ENCODE measurements around the gene CMTM5. TPM values are rescaled to one million over a fixed set of nuclear protein-coding genes. Genes with fewer than 3 reads are reported as not detected.

Gene CMTM5
- total and polyA plus RNA-seq, 3 experiments from 2014 or later = not detected

GRCh38 chr14:23401291-23401690 is 24.4 kb downstream of the CMTM5 start:
- H3K27ac Mint-ChIP-seq = peak overlapping the region in 1 of 8 donors; percentile 5
- H3K36me3 Mint-ChIP-seq = no peaks in the 10 kb centered on the region
- Histone ChIP-seq H3K4me3 (ENCODE audit: low read length) (no peak overlapping the region), H3K9me3 (ENCODE audit: low read length) (no peaks in the 10 kb centered on the region), H3K27me3 (ENCODE audit: insufficient read depth, low read length, poor library complexity, severe bottlenecking) (no peaks in the 10 kb centered on the region), H3K4me1 (ENCODE audit: insufficient read depth, low read length) (no peaks in the 10 kb centered on the region), H3K27ac (ENCODE audit: low read depth, low read length) (no peak overlapping the region), H3K36me3 (ENCODE audit: insufficient read depth, low read length) (no peaks in the 10 kb centered on the region)
- H3K9me3 Mint-ChIP-seq = no peaks in the 10 kb centered on the region
- CTCF ChIA-PET = interaction anchor here (1.1 kb wide), 1 partner anchor 21 kb away, joined by 3 read pairs; no protein-coding TSS in a partner anchor
- no peak overlapping the region for H3K4me3 Mint-ChIP-seq
- peaks cover 3 to 30% of the 10 kb centered on the region in 2 donors for H3K27me3 Mint-ChIP-seq
- POLR2A ChIA-PET = no interaction called here
- no peaks in the 10 kb centered on the region for H3K4me1 Mint-ChIP-seq
- no peak for DNase-seq

GRCh38 chr14:23402296-23403138 is 25.7 kb downstream of the CMTM5 start:
- Mint-ChIP-seq H3K36me3 (no peaks in the 10 kb centered on the region), H3K4me1 (no peaks in the 10 kb centered on the region), H3K9me3 (no peaks in the 10 kb centered on the region), H3K27me3 (peaks cover 4 to 36% of the 10 kb centered on the region in 2 donors), H3K27ac (no peak overlapping the region), H3K4me3 (no peak overlapping the region)
- DNase-seq = no peak
- ChIA-PET CTCF (no interaction called here), POLR2A (no interaction called here)
- no peaks in the 10 kb centered on the region for H3K4me1 ChIP-seq (ENCODE audit: insufficient read depth, low read length)
- H3K9me3 ChIP-seq (ENCODE audit: low read length) = no peaks in the 10 kb centered on the region
- H3K27ac ChIP-seq (ENCODE audit: low read depth, low read length) = no peak overlapping the region
- no peaks in the 10 kb centered on the region for H3K27me3 ChIP-seq (ENCODE audit: insufficient read depth, low read length, poor library complexity, severe bottlenecking)
- H3K4me3 ChIP-seq (ENCODE audit: low read length) = no peak overlapping the region
- no peaks in the 10 kb centered on the region for H3K36me3 ChIP-seq (ENCODE audit: insufficient read depth, low read length)

DNA sequence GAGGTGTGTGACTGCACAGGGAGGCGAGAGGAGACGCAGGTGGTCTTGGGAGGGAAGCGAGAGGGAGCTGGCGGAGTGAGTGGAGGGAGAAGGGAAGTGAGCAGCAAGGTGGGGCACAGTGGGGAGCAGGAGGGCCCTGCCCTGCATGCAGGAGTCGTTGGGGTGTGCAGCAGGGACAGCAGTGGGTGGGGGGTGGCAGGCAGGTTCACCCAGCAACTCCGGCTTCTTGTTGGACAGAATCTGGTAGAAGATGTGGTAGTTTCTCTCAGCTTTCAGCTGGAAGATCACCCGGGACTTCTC is 26.2 kb downstream of the CMTM5 start:
- no peak for DNase-seq
- H3K4me1 Mint-ChIP-seq = no peaks in the 10 kb centered on the region
- H3K4me3 Mint-ChIP-seq = no peak overlapping the region
- H3K27me3 Mint-ChIP-seq = peaks cover 5 to 39% of the 10 kb centered on the region in 2 donors
- H3K27me3 ChIP-seq (ENCODE audit: insufficient read depth, low read length, poor library complexity, severe bottlenecking) = no peaks in the 10 kb centered on the region
- no peak overlapping the region for H3K4me3 ChIP-seq (ENCODE audit: low read length)
- ChIA-PET CTCF (no interaction called here), POLR2A (no interaction called here)
- no peak overlapping the region for H3K27ac ChIP-seq (ENCODE audit: low read depth, low read length)
- H3K9me3 Mint-ChIP-seq = no peaks in the 10 kb centered on the region
- no peaks in the 10 kb centered on the region for H3K36me3 Mint-ChIP-seq
- H3K9me3 ChIP-seq (ENCODE audit: low read length) = no peaks in the 10 kb centered on the region
- H3K4me1 ChIP-seq (ENCODE audit: insufficient read depth, low read length) = no peaks in the 10 kb centered on the region
- no peaks in the 10 kb centered on the region for H3K36me3 ChIP-seq (ENCODE audit: insufficient read depth, low read length)
- no peak overlapping the region for H3K27ac Mint-ChIP-seq

GRCh38 chr14:23403908-23404307 is 27.1 kb downstream of the CMTM5 start:
- no peaks in the 10 kb centered on the region for H3K27me3 ChIP-seq (ENCODE audit: insufficient read depth, low read length, poor library complexity, severe bottlenecking)
- DNase-seq = no peak
- Mint-ChIP-seq H3K4me3 (no peak overlapping the region), H3K4me1 (no peaks in the 10 kb centered on the region), H3K27me3 (peaks cover 5 to 39% of the 10 kb centered on the region in 2 donors), H3K9me3 (no peaks in the 10 kb centered on the region), H3K36me3 (peaks cover 0 to under 1% (median 0%) of the 10 kb centered on the region in 3 donors), H3K27ac (no peak overlapping the region)
- no peaks in the 10 kb centered on the region for H3K36me3 ChIP-seq (ENCODE audit: insufficient read depth, low read length)
- H3K9me3 ChIP-seq (ENCODE audit: low read length) = no peaks in the 10 kb centered on the region
- no peaks in the 10 kb centered on the region for H3K4me1 ChIP-seq (ENCODE audit: insufficient read depth, low read length)
- no peak overlapping the region for H3K27ac ChIP-seq (ENCODE audit: low read depth, low read length)
- CTCF ChIA-PET = no interaction called here
- H3K4me3 ChIP-seq (ENCODE audit: low read length) = no peak overlapping the region
- POLR2A ChIA-PET = no interaction called here

GRCh38 chr14:23404331-23404900 is 27.6 kb downstream of the CMTM5 start:
- Histone ChIP-seq H3K27me3 (ENCODE audit: insufficient read depth, low read length, poor library complexity, severe bottlenecking) (no peaks in the 10 kb centered on the region), H3K4me1 (ENCODE audit: insufficient read depth, low read length) (no peaks in the 10 kb centered on the region), H3K27ac (ENCODE audit: low read depth, low read length) (no peak overlapping the region), H3K9me3 (ENCODE audit: low read length) (no peaks in the 10 kb centered on the region), H3K36me3 (ENCODE audit: insufficient read depth, low read length) (no peaks in the 10 kb centered on the region), H3K4me3 (ENCODE audit: low read length) (no peak overlapping the region)
- peaks cover 5 to 41% of the 10 kb centered on the region in 2 donors for H3K27me3 Mint-ChIP-seq
- no peaks in the 10 kb centered on the region for H3K4me1 Mint-ChIP-seq
- no peaks in the 10 kb centered on the region for H3K9me3 Mint-ChIP-seq
- H3K4me3 Mint-ChIP-seq = no peak overlapping the region
- no peak for DNase-seq
- H3K27ac Mint-ChIP-seq = no peak overlapping the region
- ChIA-PET POLR2A (no interaction called here), CTCF (no interaction called here)
- peaks cover 0 to 2% (median 0%) of the 10 kb centered on the region in 3 donors for H3K36me3 Mint-ChIP-seq

- no peak overlapping the region for H3K27ac Mint-ChIP-seq
- CTCF ChIA-PET = no interaction called here
These were observed 28.2 kb downstream of the CMTM5 start for GRCh38 chr14:23405096-23405495.

GRCh38 chr14:23405516-23406025 is 28.7 kb downstream of the CMTM5 start:
- Histone ChIP-seq H3K27me3 (ENCODE audit: insufficient read depth, low read length, poor library complexity, severe bottlenecking) (no peaks in the 10 kb centered on the region), H3K4me1 (ENCODE audit: insufficient read depth, low read length) (no peaks in the 10 kb centered on the region), H3K27ac (ENCODE audit: low read depth, low read length) (no peak overlapping the region), H3K36me3 (ENCODE audit: insufficient read depth, low read length) (no peaks in the 10 kb centered on the region), H3K9me3 (ENCODE audit: low read length) (no peaks in the 10 kb centered on the region), H3K4me3 (ENCODE audit: low read length) (no peak overlapping the region)
- no peaks in the 10 kb centered on the region for H3K4me1 Mint-ChIP-seq
- no peak overlapping the region for H3K4me3 Mint-ChIP-seq
- H3K36me3 Mint-ChIP-seq = peaks cover 0 to 2% (median 0%) of the 10 kb centered on the region in 3 donors
- POLR2A ChIA-PET = no interaction called here
- H3K9me3 Mint-ChIP-seq = no peaks in the 10 kb centered on the region
- H3K27me3 Mint-ChIP-seq = peaks cover 5 to 44% of the 10 kb centered on the region in 2 donors
- no peak overlapping the region for H3K27ac Mint-ChIP-seq
- DNase-seq = no peak
- CTCF ChIA-PET = no interaction called here

More at GRCh38 chr14:23405096-23405495, 28.2 kb downstream of the CMTM5 start:
- no peak for DNase-seq
- Mint-ChIP-seq H3K4me3 (no peak overlapping the region), H3K27me3 (peaks cover 5 to 41% of the 10 kb centered on the region in 2 donors), H3K36me3 (peaks cover 0 to 2% (median 0%) of the 10 kb centered on the region in 3 donors), H3K4me1 (no peaks in the 10 kb centered on the region), H3K9me3 (no peaks in the 10 kb centered on the region)
- Histone ChIP-seq H3K36me3 (ENCODE audit: insufficient read depth, low read length) (no peaks in the 10 kb centered on the region), H3K9me3 (ENCODE audit: low read length) (no peaks in the 10 kb centered on the region), H3K27me3 (ENCODE audit: insufficient read depth, low read length, poor library complexity, severe bottlenecking) (no peaks in the 10 kb centered on the region), H3K4me3 (ENCODE audit: low read length) (no peak overlapping the region), H3K27ac (ENCODE audit: low read depth, low read length) (no peak overlapping the region), H3K4me1 (ENCODE audit: insufficient read depth, low read length) (no peaks in the 10 kb centered on the region)
- POLR2A ChIA-PET = no interaction called here

DNA sequence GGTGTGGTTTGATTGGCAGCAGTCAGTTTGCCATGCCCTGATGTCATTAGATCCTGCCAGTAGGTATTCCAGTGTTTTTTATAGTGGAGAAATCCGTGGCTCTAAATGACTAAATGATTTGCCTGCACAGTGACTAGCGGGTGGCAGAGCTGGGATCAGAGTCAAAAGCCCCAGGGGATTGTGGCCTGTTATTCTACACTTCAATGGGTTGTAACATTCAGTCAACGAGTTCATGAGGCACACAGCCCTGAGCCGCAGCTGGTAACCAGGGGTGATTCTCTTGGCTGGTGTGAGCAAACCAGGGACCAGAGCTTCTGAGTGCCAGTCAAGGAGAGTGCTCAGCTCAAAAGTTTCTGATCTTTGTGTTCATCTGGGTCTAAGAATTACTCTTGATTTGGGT is 29.4 kb downstream of the CMTM5 start:
- no peak for DNase-seq
- peaks cover 0 to 2% (median 0%) of the 10 kb centered on the region in 3 donors for H3K36me3 Mint-ChIP-seq
- H3K4me1 ChIP-seq (ENCODE audit: insufficient read depth, low read length) = no peaks in the 10 kb centered on the region
- no peaks in the 10 kb centered on the region for H3K36me3 ChIP-seq (ENCODE audit: insufficient read depth, low read length)
- no peak overlapping the region for H3K4me3 Mint-ChIP-seq
- H3K4me3 ChIP-seq (ENCODE audit: low read length) = no peak overlapping the region
- peaks cover 5 to 51% of the 10 kb centered on the region in 2 donors for H3K27me3 Mint-ChIP-seq
- ChIA-PET POLR2A (no interaction called here), CTCF (no interaction called here)
- H3K27ac Mint-ChIP-seq = no peak overlapping the region
- H3K27me3 ChIP-seq (ENCODE audit: insufficient read depth, low read length, poor library complexity, severe bottlenecking) = no peaks in the 10 kb centered on the region
- H3K27ac ChIP-seq (ENCODE audit: low read depth, low read length) = no peak overlapping the region
- H3K4me1 Mint-ChIP-seq = no peaks in the 10 kb centered on the region
- H3K9me3 Mint-ChIP-seq = no peaks in the 10 kb centered on the region
- no peaks in the 10 kb centered on the region for H3K9me3 ChIP-seq (ENCODE audit: low read length)

Data from CD8-positive, alpha-beta memory T cell (primary cell).